ENCODE results near the gene PCDHGA9.
"Not testable (repeated sequence)": the region's sequence is repeated elsewhere in the genome, so short reads cannot be mapped to it uniquely, and the experiment has no call there.

DNA sequence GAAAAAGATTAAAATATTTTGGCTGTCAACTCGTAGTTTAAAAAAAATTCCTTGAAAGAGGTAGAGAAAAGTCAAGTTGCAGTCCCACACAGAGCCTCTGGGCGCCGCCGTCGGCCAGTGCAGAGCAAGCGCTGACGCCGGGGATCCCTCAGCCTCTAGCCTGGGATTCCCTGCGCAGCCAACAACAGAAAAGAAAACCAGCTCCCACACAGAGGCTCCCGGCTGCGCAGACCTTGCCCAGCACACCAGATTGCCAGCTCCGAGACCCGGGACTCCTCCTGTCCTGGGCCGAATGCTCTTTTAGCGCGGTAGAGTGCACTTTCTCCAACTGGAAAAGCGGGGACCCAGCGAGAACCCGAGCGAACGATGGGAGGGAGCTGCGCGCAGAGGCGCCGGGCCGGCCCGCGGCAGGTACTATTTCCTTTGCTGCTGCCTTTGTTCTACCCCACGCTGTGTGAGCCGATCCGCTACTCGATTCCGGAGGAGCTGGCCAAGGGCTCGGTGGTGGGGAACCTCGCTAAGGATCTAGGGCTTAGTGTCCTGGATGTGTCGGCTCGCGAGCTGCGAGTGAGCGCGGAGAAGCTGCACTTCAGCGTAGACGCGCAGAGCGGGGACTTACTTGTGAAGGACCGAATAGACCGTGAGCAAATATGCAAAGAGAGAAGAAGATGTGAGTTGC lies 15.1 kb downstream of the PCDHGA9 start, which contains the start of gene PCDHGB7:
- not testable (repeated sequence) for TF ChIP-seq POLR2A, EP300, POLR2AphosphoS5 (IDR thresholded peaks at IDR 0.05)
- TF ChIP-seq, protein P1, sequence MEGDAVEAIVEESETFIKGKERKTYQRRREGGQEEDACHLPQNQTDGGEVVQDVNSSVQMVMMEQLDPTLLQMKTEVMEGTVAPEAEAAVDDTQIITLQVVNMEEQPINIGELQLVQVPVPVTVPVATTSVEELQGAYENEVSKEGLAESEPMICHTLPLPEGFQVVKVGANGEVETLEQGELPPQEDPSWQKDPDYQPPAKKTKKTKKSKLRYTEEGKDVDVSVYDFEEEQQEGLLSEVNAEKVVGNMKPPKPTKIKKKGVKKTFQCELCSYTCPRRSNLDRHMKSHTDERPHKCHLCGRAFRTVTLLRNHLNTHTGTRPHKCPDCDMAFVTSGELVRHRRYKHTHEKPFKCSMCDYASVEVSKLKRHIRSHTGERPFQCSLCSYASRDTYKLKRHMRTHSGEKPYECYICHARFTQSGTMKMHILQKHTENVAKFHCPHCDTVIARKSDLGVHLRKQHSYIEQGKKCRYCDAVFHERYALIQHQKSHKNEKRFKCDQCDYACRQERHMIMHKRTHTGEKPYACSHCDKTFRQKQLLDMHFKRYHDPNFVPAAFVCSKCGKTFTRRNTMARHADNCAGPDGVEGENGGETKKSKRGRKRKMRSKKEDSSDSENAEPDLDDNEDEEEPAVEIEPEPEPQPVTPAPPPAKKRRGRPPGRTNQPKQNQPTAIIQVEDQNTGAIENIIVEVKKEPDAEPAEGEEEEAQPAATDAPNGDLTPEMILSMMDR (IDR thresholded peaks at IDR 0.05): peak; percentile 50 to 66 (median 60)

All from upper lobe of left lung (tissue), 4 donors.